Astrocyte of the spinal cord (primary cell): ENCODE results near the gene PKD2.

Source experiments
- DNase-seq: peaks from one replicate; pipeline ENCODE4 v3.0.0; 2011; ENCODE audit warnings: low read depth, low spot score
- H3K4me3 ChIP-seq: 2 replicates; pipeline ENCODE4 v1.5.1; 2011; ENCODE audit warnings: low read depth, mild to moderate bottlenecking, low read length, moderate library complexity
- in situ Hi-C: cut with HindIII; loops from 2 replicates; pipeline ENCODE4 v1.10.0; 2017; ENCODE audit warnings: low sequenced_read_pairs
- TF ChIP-seq, protein P1 (sequence below): IDR thresholded peaks from 2 replicates; pipeline ENCODE4 v1.5.1; 2012; ENCODE audit warnings: low read depth, mild to moderate bottlenecking, low read length, inconsistent platforms

PKD2 gene

DNA sequence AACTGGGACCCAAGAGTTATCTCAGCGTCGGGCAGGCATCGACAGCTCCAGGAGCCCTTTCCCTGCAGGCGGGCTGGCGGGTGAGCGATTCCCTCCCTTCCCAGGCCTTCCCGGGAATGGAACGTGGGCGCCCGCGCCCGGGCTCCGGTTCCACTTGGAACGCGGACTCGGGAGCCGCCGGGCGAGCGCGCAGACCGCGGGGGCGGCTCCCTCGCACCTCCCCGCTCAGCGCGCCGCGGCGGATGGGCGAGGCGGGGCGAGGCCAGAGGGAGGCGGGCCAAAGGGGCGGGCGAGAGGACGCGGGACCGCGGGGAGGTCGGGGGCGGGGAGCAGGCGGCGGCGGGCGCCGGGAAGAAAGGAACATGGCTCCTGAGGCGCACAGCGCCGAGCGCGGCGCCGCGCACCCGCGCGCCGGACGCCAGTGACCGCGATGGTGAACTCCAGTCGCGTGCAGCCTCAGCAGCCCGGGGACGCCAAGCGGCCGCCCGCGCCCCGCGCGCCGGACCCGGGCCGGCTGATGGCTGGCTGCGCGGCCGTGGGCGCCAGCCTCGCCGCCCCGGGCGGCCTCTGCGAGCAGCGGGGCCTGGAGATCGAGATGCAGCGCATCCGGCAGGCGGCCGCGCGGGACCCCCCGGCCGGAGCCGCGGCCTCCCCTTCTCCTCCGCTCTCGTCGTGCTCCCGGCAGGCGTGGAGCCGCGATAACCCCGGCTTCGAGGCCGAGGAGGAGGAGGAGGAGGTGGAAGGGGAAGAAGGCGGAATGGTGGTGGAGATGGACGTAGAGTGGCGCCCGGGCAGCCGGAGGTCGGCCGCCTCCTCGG is at the start of gene PKD2:
Gene PKD2 (plus strand): TSS at position 332 of the 818 bp plus-strand sequence. CDS start 99 bp downstream, at position 431.
- TF ChIP-seq, protein P1, sequence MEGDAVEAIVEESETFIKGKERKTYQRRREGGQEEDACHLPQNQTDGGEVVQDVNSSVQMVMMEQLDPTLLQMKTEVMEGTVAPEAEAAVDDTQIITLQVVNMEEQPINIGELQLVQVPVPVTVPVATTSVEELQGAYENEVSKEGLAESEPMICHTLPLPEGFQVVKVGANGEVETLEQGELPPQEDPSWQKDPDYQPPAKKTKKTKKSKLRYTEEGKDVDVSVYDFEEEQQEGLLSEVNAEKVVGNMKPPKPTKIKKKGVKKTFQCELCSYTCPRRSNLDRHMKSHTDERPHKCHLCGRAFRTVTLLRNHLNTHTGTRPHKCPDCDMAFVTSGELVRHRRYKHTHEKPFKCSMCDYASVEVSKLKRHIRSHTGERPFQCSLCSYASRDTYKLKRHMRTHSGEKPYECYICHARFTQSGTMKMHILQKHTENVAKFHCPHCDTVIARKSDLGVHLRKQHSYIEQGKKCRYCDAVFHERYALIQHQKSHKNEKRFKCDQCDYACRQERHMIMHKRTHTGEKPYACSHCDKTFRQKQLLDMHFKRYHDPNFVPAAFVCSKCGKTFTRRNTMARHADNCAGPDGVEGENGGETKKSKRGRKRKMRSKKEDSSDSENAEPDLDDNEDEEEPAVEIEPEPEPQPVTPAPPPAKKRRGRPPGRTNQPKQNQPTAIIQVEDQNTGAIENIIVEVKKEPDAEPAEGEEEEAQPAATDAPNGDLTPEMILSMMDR: no peak
- peak within 1 kb of the TSS; percentile 54 for H3K4me3 ChIP-seq
- in situ Hi-C loops: no loop called here
- DNase-seq: peak; percentile 80

DNA sequence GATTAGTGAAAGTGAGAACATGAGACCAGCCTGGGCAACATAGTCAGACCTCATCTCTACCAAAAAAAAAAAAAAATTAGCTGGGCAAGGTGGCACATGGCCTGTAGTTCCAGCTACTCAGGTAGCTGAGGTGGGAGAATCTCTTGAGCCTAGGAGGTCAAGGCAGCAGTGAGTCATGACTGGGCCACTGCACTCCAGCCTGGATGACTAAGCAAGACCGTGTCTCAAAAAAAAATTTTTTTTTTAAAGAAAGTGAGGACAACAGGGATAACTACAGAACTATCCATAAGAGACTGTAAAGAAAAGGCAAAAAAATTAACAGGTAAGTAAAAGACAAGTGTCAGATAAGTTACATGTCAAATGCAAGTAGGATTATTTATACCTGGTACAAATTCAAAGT is 45.4 kb upstream of the PKD2 start:
- peak; percentile 57 for DNase-seq
- in situ Hi-C loops: no loop called here
- no peak overlapping the region for H3K4me3 ChIP-seq
- TF ChIP-seq, protein P1: no peak

DNA sequence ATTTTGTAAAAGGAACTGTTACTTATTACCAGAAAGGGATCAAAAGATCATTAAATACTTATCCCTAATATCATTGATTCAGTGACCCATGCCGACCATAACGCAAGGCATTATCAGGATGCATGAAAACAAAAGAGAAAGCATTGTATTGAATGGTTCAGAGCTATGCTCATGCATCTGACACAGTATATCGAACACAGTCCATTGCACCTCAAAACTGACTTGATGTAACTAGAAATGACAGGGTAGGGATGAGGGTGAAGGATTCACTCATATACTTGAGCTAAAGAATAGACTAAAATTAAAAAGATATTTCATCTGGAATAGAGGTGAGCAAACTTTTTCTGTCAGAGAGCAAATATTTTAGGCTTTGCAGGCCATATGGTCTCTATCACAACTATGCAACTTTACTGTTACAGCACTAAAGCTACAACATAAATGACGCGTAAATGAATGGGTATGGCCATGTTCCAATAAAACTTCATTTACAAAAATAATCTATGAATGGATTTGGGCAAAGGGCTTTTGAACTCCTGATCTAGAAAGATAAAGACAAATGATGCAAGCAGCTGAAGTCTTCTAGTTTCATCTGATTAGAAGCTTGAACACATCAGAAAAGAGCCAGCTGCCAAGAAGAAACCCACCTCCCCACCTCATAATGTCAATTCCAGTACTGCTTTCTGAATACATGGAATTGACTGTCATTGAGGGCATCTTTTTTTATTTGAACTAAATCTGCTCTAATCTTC is 44.9 kb upstream of the PKD2 start:
- DNase-seq: no peak
- in situ Hi-C loops: no loop called here
- TF ChIP-seq, protein P1: no peak
- H3K4me3 ChIP-seq: no peak overlapping the region

DNA sequence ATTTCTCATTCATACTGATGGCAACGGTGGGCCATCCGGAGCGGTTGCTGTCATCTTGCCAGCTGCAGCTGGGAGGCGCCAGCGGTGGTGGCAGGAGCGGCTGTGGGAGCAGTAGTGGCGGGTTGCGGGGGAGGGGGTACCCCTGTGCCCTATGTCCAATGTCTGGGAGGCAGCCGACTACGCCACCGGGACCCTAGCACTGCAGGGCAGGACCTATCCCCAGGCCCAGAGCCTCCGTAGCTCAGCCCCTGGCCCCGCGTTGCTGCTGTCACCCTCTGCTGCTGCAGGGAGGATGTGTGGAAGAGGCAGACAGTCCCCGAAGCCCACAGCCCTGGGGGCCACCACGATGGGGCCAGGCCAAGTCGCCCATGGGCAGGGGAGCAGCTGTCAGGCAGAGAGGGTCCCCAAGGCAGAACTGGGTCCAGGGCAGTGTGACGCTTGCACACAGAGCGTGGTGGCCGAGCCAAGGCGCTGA is 41.9 kb upstream of the PKD2 start:
- in situ Hi-C loops: no loop called here
- TF ChIP-seq, protein P1: no peak
- no peak for DNase-seq

DNA sequence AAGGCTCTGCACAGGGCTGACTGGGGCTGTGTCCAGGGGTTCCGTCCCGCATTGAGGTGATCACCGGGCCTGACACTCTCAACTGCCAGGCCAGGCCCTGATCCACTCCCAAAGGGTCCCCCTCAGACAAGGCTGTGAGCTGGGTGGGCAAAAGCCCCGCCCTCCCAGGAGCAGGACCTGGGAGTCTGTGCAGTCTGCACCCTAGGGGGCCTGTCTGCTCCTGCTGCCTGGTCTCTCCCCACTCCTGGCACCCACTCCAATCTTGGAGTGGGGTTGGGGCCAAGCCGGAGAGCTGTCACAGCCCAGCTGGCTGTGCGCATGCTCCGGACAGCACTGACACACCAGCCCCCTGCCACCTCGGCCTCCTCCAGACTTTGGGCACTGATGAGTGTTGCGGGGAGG is 41.3 kb upstream of the PKD2 start:
- no peak overlapping the region for H3K4me3 ChIP-seq
- DNase-seq: no peak
- TF ChIP-seq, protein P1: no peak
- in situ Hi-C loops: no loop called here

More for the DNA sequence above, 41.9 kb upstream of the PKD2 start:
- H3K4me3 ChIP-seq: no peak overlapping the region

DNA sequence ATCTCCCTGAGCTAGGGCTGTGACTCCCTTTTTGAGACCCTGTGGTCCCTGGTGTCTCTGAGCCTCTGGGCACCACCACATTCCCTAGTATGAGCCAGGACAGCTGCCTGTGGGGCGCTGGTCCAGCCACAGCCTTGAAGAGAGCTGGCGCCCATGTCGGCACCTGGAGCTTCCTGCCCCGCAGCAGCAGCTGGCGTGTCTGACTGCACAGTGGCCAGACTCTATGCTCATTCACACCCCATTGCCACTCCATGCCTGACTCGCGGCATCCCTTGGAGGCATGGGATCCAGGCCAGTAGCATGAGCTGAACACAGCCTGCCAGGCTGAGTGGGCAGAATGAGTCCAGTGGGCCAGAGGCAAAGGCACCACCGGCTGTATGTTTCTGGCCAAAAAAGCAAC is 40.2 kb upstream of the PKD2 start:
- no peak for DNase-seq
- in situ Hi-C loops: no loop called here
- H3K4me3 ChIP-seq: no peak overlapping the region
- TF ChIP-seq, protein P1: no peak
